SK-N-MC (cell line): ENCODE data around the gene HSPBP1.

ENCODE experiments used
- EZH2 ChIP-seq: fragments of 200-600 bp; sonication (generic); IDR thresholded peaks from one replicate; pipeline ENCODE4 v1.6.1; 2017; ENCODE audit warnings: antibody characterized with exemption
- POLR2AphosphoS5 ChIP-seq: IDR thresholded peaks from 2 replicates; pipeline ENCODE4 v1.6.1; 2012; ENCODE audit warnings: mild to moderate bottlenecking, low read depth, low read length, borderline replicate concordance

DNA sequence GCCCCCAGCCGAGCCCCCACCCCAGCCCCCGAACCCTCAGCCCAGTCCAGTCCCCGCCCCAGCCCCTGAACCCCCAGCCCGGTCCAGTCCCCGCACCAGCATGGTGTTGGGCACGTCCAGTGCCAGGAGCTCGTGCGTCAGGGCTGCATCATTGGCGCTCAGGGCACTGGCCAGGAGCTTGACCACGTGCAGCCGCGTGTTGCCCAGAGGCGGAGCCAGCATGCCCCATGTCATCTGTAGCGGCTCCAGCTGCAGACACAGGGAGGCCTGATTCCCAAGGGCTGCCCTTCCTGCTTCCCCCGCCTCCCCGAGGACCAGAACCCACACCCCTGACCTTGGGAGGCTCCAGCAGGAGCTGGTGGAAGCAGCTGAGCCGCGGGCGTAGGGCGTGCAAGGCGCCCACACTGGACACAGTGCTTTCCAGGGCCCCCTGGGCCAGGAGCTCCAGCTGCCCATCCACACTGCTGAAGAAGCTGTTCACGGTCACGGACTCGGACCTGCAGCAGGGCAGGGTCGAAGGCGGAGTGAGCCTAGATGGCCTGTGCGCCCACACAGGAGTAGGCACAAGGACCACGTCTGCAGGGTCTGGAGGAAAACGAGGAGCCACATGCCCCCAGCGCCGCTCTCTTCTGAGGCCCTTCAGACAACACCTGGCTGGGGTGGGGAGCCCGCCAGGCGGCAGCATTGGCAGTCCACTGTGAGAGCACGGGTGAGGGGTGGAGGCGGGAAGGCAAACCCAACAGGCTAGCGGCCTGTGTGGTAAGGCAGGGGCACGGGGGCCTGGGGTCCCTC lies 38.6 kb downstream of the HSPBP1 start:
- no peak for TF ChIP-seq EZH2
- no peak for TF ChIP-seq POLR2AphosphoS5
